ENCODE data around the gene TMEM123. TPM values are rescaled to one million over a fixed set of nuclear protein-coding genes. Genes with fewer than 3 reads are reported as not detected.

The TMEM123 gene
- 149 TPM for total RNA-seq

GRCh38 chr11:102452461-102453301 lies at the start of gene TMEM123:
TSS of gene TMEM123 (minus strand) at chr11:102452765. CDS start at chr11:102452623, 142 bp downstream.
- peak; percentile 77 to 95 (median 94) for DNase-seq (ENCODE audit: low read depth in 2 of 3, low spot score in 2 of 3)

GRCh38 chr11:102500829-102501228 lies 48.3 kb upstream of the TMEM123 start:
- DNase-seq (ENCODE audit: low read depth in 2 of 3, low spot score in 2 of 3) = no peak

- DNase-seq (ENCODE audit: low read depth in 2 of 3, low spot score in 2 of 3) = no peak
Observed at GRCh38 chr11:102499931-102500330, 47.4 kb upstream of the TMEM123 start.

GRCh38 chr11:102499151-102499550 lies 46.6 kb upstream of the TMEM123 start:
- no peak for DNase-seq (ENCODE audit: low read depth in 2 of 3, low spot score in 2 of 3)

GRCh38 chr11:102497061-102497460 lies 44.5 kb upstream of the TMEM123 start:
- DNase-seq (ENCODE audit: low read depth in 2 of 3, low spot score in 2 of 3) = no peak

GRCh38 chr11:102495161-102496042 lies 42.8 kb upstream of the TMEM123 start:
- DNase-seq (ENCODE audit: low read depth in 2 of 3, low spot score in 2 of 3) = peak; percentile 57 to 88 (median 67)

- DNase-seq (ENCODE audit: low read depth in 2 of 3, low spot score in 2 of 3) = no peak
Observed at GRCh38 chr11:102494216-102494615, 41.7 kb upstream of the TMEM123 start.

GRCh38 chr11:102493524-102493923 lies 41.0 kb upstream of the TMEM123 start:
- DNase-seq (ENCODE audit: low read depth in 2 of 3, low spot score in 2 of 3) = no peak

GRCh38 chr11:102491969-102492368 lies 39.4 kb upstream of the TMEM123 start:
- no peak for DNase-seq (ENCODE audit: low read depth in 2 of 3, low spot score in 2 of 3)

- DNase-seq (ENCODE audit: low read depth in 2 of 3, low spot score in 2 of 3) = no peak
Observed at GRCh38 chr11:102489186-102490145, 36.9 kb upstream of the TMEM123 start.

GRCh38 chr11:102488208-102488607 lies 35.6 kb upstream of the TMEM123 start:
- DNase-seq (ENCODE audit: low read depth in 2 of 3, low spot score in 2 of 3) = no peak

- no peak for DNase-seq (ENCODE audit: low read depth in 2 of 3, low spot score in 2 of 3)
Observed at GRCh38 chr11:102487214-102487613, 34.6 kb upstream of the TMEM123 start.

- DNase-seq (ENCODE audit: low read depth in 2 of 3, low spot score in 2 of 3) = no peak
Observed at GRCh38 chr11:102486584-102486983, 34.0 kb upstream of the TMEM123 start.

- DNase-seq (ENCODE audit: low read depth in 2 of 3, low spot score in 2 of 3) = no peak
Observed at GRCh38 chr11:102485095-102485722, 32.6 kb upstream of the TMEM123 start.

GRCh38 chr11:102482433-102482832 lies 29.9 kb upstream of the TMEM123 start:
- DNase-seq (ENCODE audit: low read depth in 2 of 3, low spot score in 2 of 3) = no peak

- no peak for DNase-seq (ENCODE audit: low read depth in 2 of 3, low spot score in 2 of 3)
Observed at GRCh38 chr11:102479733-102480132, 27.2 kb upstream of the TMEM123 start.

- DNase-seq (ENCODE audit: low read depth in 2 of 3, low spot score in 2 of 3) = no peak
Observed at GRCh38 chr11:102478673-102479299, 26.2 kb upstream of the TMEM123 start.

GRCh38 chr11:102476812-102477211 lies 24.2 kb upstream of the TMEM123 start:
- DNase-seq (ENCODE audit: low read depth in 2 of 3, low spot score in 2 of 3) = no peak

GRCh38 chr11:102476069-102476468 lies 23.5 kb upstream of the TMEM123 start:
- no peak for DNase-seq (ENCODE audit: low read depth in 2 of 3, low spot score in 2 of 3)
